HEK293T (cell line): Measurements from ENCODE around the gene MEST.

Experiments used
- CTCF ChIA-PET: fragments of 350-600 bp; formaldehyde crosslinking; extraction: SDS; loops from one replicate; lab custom pipeline; 2021; ENCODE audit warnings: antibody characterized with exemption, inconsistent platforms; lab: Yijun Ruan, JAX
- POLR2A ChIA-PET: fragments of 350-600 bp; formaldehyde crosslinking; extraction: SDS; loops from one replicate; lab custom pipeline; 2020; ENCODE audit warnings: antibody characterized with exemption, inconsistent platforms; lab: Yijun Ruan, JAX
- DNase-seq: peaks from one replicate; pipeline ENCODE4 v3.0.0; 2012; ENCODE audit warnings: mixed read lengths; ENCODE audit errors: extremely low spot score
- ARNT ChIP-seq: fragments of 450-650 bp; IDR thresholded peaks from 2 replicates; pipeline ENCODE4 v1.6.1; 2017; ENCODE audit warnings: mild to moderate bottlenecking
- BHLHE40 ChIP-seq: fragments of 450-650 bp; IDR thresholded peaks from 2 replicates; pipeline ENCODE4 v1.6.1; 2016; ENCODE audit warnings: mild to moderate bottlenecking, moderate library complexity, borderline replicate concordance
- CTBP1 ChIP-seq: fragments of 450-650 bp; IDR thresholded peaks from 2 replicates; pipeline ENCODE4 v1.6.1; 2016; ENCODE audit warnings: borderline replicate concordance
- ELF4 ChIP-seq: fragments of 450-650 bp; IDR thresholded peaks from 2 replicates; pipeline ENCODE4 v1.6.1; 2017; ENCODE audit warnings: antibody characterized with exemption
- FOXA1 ChIP-seq: fragments of 450-650 bp; IDR thresholded peaks from 2 replicates; pipeline ENCODE4 v1.6.1; 2016; ENCODE audit warnings: mild to moderate bottlenecking
- FOXK2 ChIP-seq: fragments of 450-650 bp; IDR thresholded peaks from 2 replicates; pipeline ENCODE4 v1.6.1; 2016; ENCODE audit warnings: mild to moderate bottlenecking
- FOXM1 ChIP-seq: fragments of 450-650 bp; IDR thresholded peaks from 2 replicates; pipeline ENCODE4 v1.6.1; 2017; ENCODE audit warnings: mild to moderate bottlenecking, borderline replicate concordance
- HDGF ChIP-seq: fragments of 450-650 bp; IDR thresholded peaks from 2 replicates; pipeline ENCODE4 v1.6.1; 2017; ENCODE audit warnings: antibody characterized with exemption, borderline replicate concordance
- L3MBTL2 ChIP-seq: fragments of 450-650 bp; conservative IDR thresholded peaks from 2 replicates; pipeline ENCODE4 v1.6.1; 2016; ENCODE audit warnings: mild to moderate bottlenecking
- LEF1 ChIP-seq: fragments of 450-650 bp; IDR thresholded peaks from 2 replicates; pipeline ENCODE4 v1.6.1; 2017; ENCODE audit warnings: mild to moderate bottlenecking, borderline replicate concordance
- NFRKB ChIP-seq: fragments of 450-650 bp; IDR thresholded peaks from 2 replicates; pipeline ENCODE4 v1.6.1; 2016; ENCODE audit warnings: mild to moderate bottlenecking, moderate library complexity
- PKNOX1 ChIP-seq: fragments of 450-650 bp; IDR thresholded peaks from 2 replicates; pipeline ENCODE4 v1.6.1; 2016
- SP1 ChIP-seq: fragments of 450-650 bp; IDR thresholded peaks from 2 replicates; pipeline ENCODE4 v1.6.1; 2017
- SUZ12 ChIP-seq: fragments of 450-650 bp; IDR thresholded peaks from 2 replicates; pipeline ENCODE4 v1.6.1; 2016; ENCODE audit warnings: mild to moderate bottlenecking
- TARDBP ChIP-seq: fragments of 450-650 bp; IDR thresholded peaks from 2 replicates; pipeline ENCODE4 v1.6.1; 2016
- ZNF384 ChIP-seq: fragments of 450-650 bp; IDR thresholded peaks from 2 replicates; pipeline ENCODE4 v1.6.1; 2016

MEST gene

GRCh38 chr7:130479716-130480400 lies 12.0 kb upstream of the MEST start:
- DNase-seq: no peak
- POLR2A ChIA-PET: no interaction called here
- TF ChIP-seq HDGF (no peak), BHLHE40 (no peak), TARDBP (no peak), SP1 (no peak), PKNOX1 (no peak), L3MBTL2 (no peak), CTBP1 (no peak), NFRKB (no peak), ARNT (no peak), SUZ12 (no peak), ZNF384 (no peak), FOXA1 (no peak), FOXK2 (no peak), ELF4 (no peak), LEF1 (no peak), FOXM1 (no peak)
- CTCF ChIA-PET: no interaction called here

- ChIA-PET POLR2A (no interaction called here), CTCF (no interaction called here)
- no peak for DNase-seq
- TF ChIP-seq FOXK2 (no peak), NFRKB (no peak), FOXM1 (no peak), CTBP1 (no peak), ZNF384 (no peak), FOXA1 (no peak), SUZ12 (no peak), HDGF (no peak), TARDBP (no peak), PKNOX1 (no peak), SP1 (no peak), ARNT (no peak), ELF4 (no peak), L3MBTL2 (no peak), BHLHE40 (no peak), LEF1 (no peak)
These were observed 10.0 kb upstream of the MEST start for GRCh38 chr7:130481898-130482297.

GRCh38 chr7:130483031-130483430 lies 8.9 kb upstream of the MEST start:
- POLR2A ChIA-PET: no interaction called here
- CTCF ChIA-PET: interaction anchor here (0.7 kb wide), 1 partner anchor 1599 kb away, joined by 3 read pairs; no protein-coding TSS in a partner anchor
- no peak for DNase-seq
- TF ChIP-seq TARDBP (no peak), L3MBTL2 (no peak), ARNT (no peak), NFRKB (no peak), FOXM1 (no peak), FOXA1 (no peak), LEF1 (no peak), ELF4 (no peak), SUZ12 (no peak), CTBP1 (no peak), FOXK2 (no peak), HDGF (no peak), ZNF384 (no peak), PKNOX1 (no peak), SP1 (no peak), BHLHE40 (no peak)

- POLR2A ChIA-PET: no interaction called here
- no peak for TF ChIP-seq ARNT
- CTCF ChIA-PET: no interaction called here
- no peak for DNase-seq
These were observed 6.2 kb upstream of the MEST start for GRCh38 chr7:130485734-130486113.

GRCh38 chr7:130486114-130486953 lies 5.6 kb upstream of the MEST start:
- TF ChIP-seq FOXA1 (no peak), ELF4 (no peak), SP1 (no peak), FOXM1 (no peak), NFRKB (no peak), TARDBP (no peak), CTBP1 (no peak)
- DNase-seq: no peak
- CTCF ChIA-PET: no interaction called here
- POLR2A ChIA-PET: no interaction called here

- TF ChIP-seq SUZ12: no peak
- no peak for TF ChIP-seq BHLHE40
- TF ChIP-seq FOXM1: no peak
- TF ChIP-seq L3MBTL2: no peak
- no peak for TF ChIP-seq SP1
- TF ChIP-seq LEF1: no peak
- no peak for TF ChIP-seq FOXK2
- TF ChIP-seq ZNF384: no peak
- TF ChIP-seq FOXA1: no peak
- no peak for TF ChIP-seq ELF4
- no peak for TF ChIP-seq PKNOX1
- TF ChIP-seq ARNT: no peak
- POLR2A ChIA-PET: no interaction called here
- DNase-seq: no peak
- CTCF ChIA-PET: no interaction called here
These were observed 4.9 kb upstream of the MEST start for GRCh38 chr7:130486954-130487436.
